Measurements from ENCODE around the gene APLP2. TPM values are rescaled to one million over a fixed set of nuclear protein-coding genes. Genes with fewer than 3 reads are reported as not detected.

The APLP2 gene
- total RNA-seq, 1 experiment from 2014 or later: 317 TPM

GRCh38 chr11:130159139-130159538 is 89.4 kb downstream of the APLP2 start:
- intact Hi-C loops (cut with micrococcal nuclease): no loop called here
- peak overlapping the region; percentile 76 for H3K4me3 Mint-ChIP-seq (ENCODE audit: unreplicated experiment)
- no peaks in the 10 kb centered on the region for H3K9me3 Mint-ChIP-seq (ENCODE audit: unreplicated experiment)
- ChIA-PET CTCF (interaction anchor here (0.9 kb wide), 1 partner anchor 9 kb away, joined by 3 read pairs; no protein-coding TSS in a partner anchor), POLR2A (interaction anchor here (0.7 to 4.3 kb wide), 6 partner anchors 13 to 264 kb away, joined by 3 to 14 read pairs (median 12); partner anchors contain the start of gene NFRKB)
- no peaks in the 10 kb centered on the region for H3K36me3 Mint-ChIP-seq (ENCODE audit: insufficient read depth, unreplicated experiment)
- no peak overlapping the region for H3K27ac Mint-ChIP-seq (ENCODE audit: low read depth, unreplicated experiment)
- H3K27me3 Mint-ChIP-seq (ENCODE audit: insufficient read depth, unreplicated experiment): peaks cover 17% of the 10 kb centered on the region
- peaks cover 30% of the 10 kb centered on the region for H3K4me1 Mint-ChIP-seq (ENCODE audit: insufficient read depth, unreplicated experiment)
- no peak for TF ChIP-seq CTCF (IDR thresholded peaks at IDR 0.05; ENCODE audit: unreplicated experiment)
- DNase-seq (ENCODE audit: unreplicated experiment): no peak
- BruUV-seq (replicated peaks): no TSS peak

- intact Hi-C loops (cut with micrococcal nuclease): no loop called here
- peak; percentile 79 for DNase-seq (ENCODE audit: unreplicated experiment)
- no peaks in the 10 kb centered on the region for H3K36me3 Mint-ChIP-seq (ENCODE audit: insufficient read depth, unreplicated experiment)
- TF ChIP-seq CTCF (IDR thresholded peaks at IDR 0.05; ENCODE audit: unreplicated experiment): no peak
- H3K27me3 Mint-ChIP-seq (ENCODE audit: insufficient read depth, unreplicated experiment): peaks cover 17% of the 10 kb centered on the region
- peak within 1 kb of the TSS; percentile 76 for H3K4me3 Mint-ChIP-seq (ENCODE audit: unreplicated experiment)
- H3K9me3 Mint-ChIP-seq (ENCODE audit: unreplicated experiment): no peaks in the 10 kb centered on the region
- CTCF ChIA-PET: interaction anchor here (0.8 to 1.1 kb wide), 2 partner anchors 13 to 15 kb away, joined by 3 to 5 read pairs; no protein-coding TSS in a partner anchor
- no TSS peak for BruUV-seq (replicated peaks)
- peaks cover 30% of the 10 kb centered on the region for H3K4me1 Mint-ChIP-seq (ENCODE audit: insufficient read depth, unreplicated experiment)
- H3K27ac Mint-ChIP-seq (ENCODE audit: low read depth, unreplicated experiment): peak within 1 kb of the TSS; percentile 63
- POLR2A ChIA-PET: interaction anchor here (0.6 to 4.3 kb wide), 11 partner anchors 14 to 265 kb away, joined by 3 to 14 read pairs (median 4); partner anchors contain the start of genes APLP2 and NFRKB
Observed at GRCh38 chr11:130159657-130160497, 90.2 kb downstream of the APLP2 start, which contains the start of gene ST14. Gene ST14, plus strand, starts transcription at chr11:130159782. Its CDS starts 198 bp downstream, at chr11:130159980.

GRCh38 chr11:130160498-130161155 is 90.9 kb downstream of the APLP2 start:
- intact Hi-C loops (cut with micrococcal nuclease): no loop called here
- Mint-ChIP-seq H3K27me3 (ENCODE audit: insufficient read depth, unreplicated experiment) (peaks cover 17% of the 10 kb centered on the region), H3K4me1 (ENCODE audit: insufficient read depth, unreplicated experiment) (peaks cover 30% of the 10 kb centered on the region), H3K4me3 (ENCODE audit: unreplicated experiment) (peak overlapping the region; percentile 76), H3K36me3 (ENCODE audit: insufficient read depth, unreplicated experiment) (no peaks in the 10 kb centered on the region), H3K9me3 (ENCODE audit: unreplicated experiment) (no peaks in the 10 kb centered on the region), H3K27ac (ENCODE audit: low read depth, unreplicated experiment) (peak overlapping the region; percentile 63)
- no peak for DNase-seq (ENCODE audit: unreplicated experiment)
- CTCF ChIA-PET: interaction anchor here (0.8 to 1.1 kb wide), 3 partner anchors 14 to 26 kb away, joined by 3 to 5 read pairs (median 3); no protein-coding TSS in a partner anchor
- TSS peak; percentile 21 for BruUV-seq (replicated peaks)
- POLR2A ChIA-PET: interaction anchor here (0.8 to 4.3 kb wide), 9 partner anchors 15 to 266 kb away, joined by 3 to 14 read pairs (median 5); partner anchors contain the start of genes APLP2 and NFRKB
- no peak for TF ChIP-seq CTCF (IDR thresholded peaks at IDR 0.05; ENCODE audit: unreplicated experiment)
